MM.1S (cell line): ENCODE results near the gene KCTD2.

Experiments used
- CTCF ChIP-seq: fragments of 300-600 bp; sonication (generic); IDR thresholded peaks from 2 replicates; pipeline ENCODE4 v1.5.1; 2016; ENCODE audit warnings: antibody characterized with exemption, low read length, mixed read lengths
- EZH2 ChIP-seq: fragments of 300-600 bp; sonication (generic); optimal IDR thresholded peaks from 2 replicates; pipeline ENCODE3; 2017; ENCODE audit warnings: low read depth, mild to moderate bottlenecking, antibody characterized with exemption, low read length, mixed read lengths
- EZH2phosphoT487 ChIP-seq: fragments of 300-600 bp; sonication (generic); IDR thresholded peaks from 2 replicates; pipeline ENCODE4 v1.6.1; 2018; ENCODE audit warnings: antibody characterized with exemption, low read length

GRCh38 chr17:75049057-75049456 lies 2.0 kb downstream of the KCTD2 start:
- TF ChIP-seq CTCF (no peak), EZH2 (no peak), EZH2phosphoT487 (no peak)
